ENCODE results near the gene PTH1R. TPM values are rescaled to one million over a fixed set of nuclear protein-coding genes. Genes with fewer than 3 reads are reported as not detected.

The PTH1R gene
- total RNA-seq, 1 experiment from 2014 or later: 0.32 TPM

GRCh38 chr3:46896386-46896785, 18.9 kb downstream of the PTH1R start:
- DNase-seq (ENCODE audit: low read depth, low spot score) (no peak), ATAC-seq (no peak)
- H2AFZ ChIP-seq (ENCODE audit: low read depth, low read length, poor library complexity, severe bottlenecking): no peak overlapping the region
- no peaks in the 10 kb centered on the region for H3K36me3 ChIP-seq (ENCODE audit: control insufficient read depth in 1 of 2, insufficient read depth in 2 of 2, low read length in 2 of 2)
- no peaks in the 10 kb centered on the region for H3K9me3 ChIP-seq (ENCODE audit: control insufficient read depth in 1 of 2, insufficient read depth in 1 of 2, low read depth in 1 of 2, low read length in 2 of 2)
- no TSS peak for BruUV-seq (replicated peaks)
- RAD21 ChIA-PET (ENCODE audit: low non-redundant PET in 1 of 2, low total read pairs in 2 of 2, uncharacterized antibody in 2 of 2, unreplicated experiment in 2 of 2): no interaction called here
- H3K9ac ChIP-seq (ENCODE audit: low read length): no peak overlapping the region
- no peak overlapping the region for H3K27ac ChIP-seq (ENCODE audit: low read depth, low read length)
- POLR2A ChIA-PET: no interaction called here
- TF ChIP-seq ATF3 (IDR thresholded peaks at IDR 0.05) (no peak), ELF1 (IDR thresholded peaks at IDR 0.05; ENCODE audit: borderline replicate concordance, low read depth) (no peak), FOSL1 (IDR thresholded peaks at IDR 0.05; ENCODE audit: low read depth) (no peak), TCF7L2 (IDR thresholded peaks at IDR 0.05; ENCODE audit: borderline replicate concordance, extremely low read depth, insufficient read depth, insufficient read length) (no peak), CEBPB (IDR thresholded peaks at IDR 0.05; ENCODE audit: low read depth) (no peak), SP1 (IDR thresholded peaks at IDR 0.05; ENCODE audit: low read depth) (no peak), SIN3A (IDR thresholded peaks at IDR 0.05; ENCODE audit: low read depth) (no peak), EGR1 (IDR thresholded peaks at IDR 0.05; ENCODE audit: low read depth) (no peak), YY1 (IDR thresholded peaks at IDR 0.05; ENCODE audit: extremely low read depth, insufficient replicate concordance, low read depth, low read length) (no peak), CTCF (IDR thresholded peaks at IDR 0.05 in 2 of 3, conservative IDR thresholded peaks at IDR 0.05 in 1 of 3; ENCODE audit: borderline replicate concordance in 1 of 3, insufficient read depth in 1 of 3, low read depth in 2 of 3, low read length in 2 of 3) (no peak), POLR2AphosphoS5 (IDR thresholded peaks at IDR 0.05; ENCODE audit: low read depth, low read length) (no peak), POLR2A (IDR thresholded peaks at IDR 0.05; ENCODE audit: borderline replicate concordance, extremely low read depth, insufficient read depth, insufficient read length) (no peak), SRF (IDR thresholded peaks at IDR 0.05; ENCODE audit: low read depth) (no peak), ZFX (IDR thresholded peaks at IDR 0.05) (no peak), CBX3 (IDR thresholded peaks at IDR 0.05; ENCODE audit: low read depth) (no peak), JUND (IDR thresholded peaks at IDR 0.05) (no peak), ZNF274 (IDR thresholded peaks at IDR 0.05; ENCODE audit: low read depth, low read length) (no peak), RAD21 (IDR thresholded peaks at IDR 0.05; ENCODE audit: low read depth) (no peak), EZH2phosphoT487 (IDR thresholded peaks at IDR 0.05; ENCODE audit: borderline replicate concordance) (no peak), EZH2 (IDR thresholded peaks at IDR 0.05) (no peak)
- H3K4me3 ChIP-seq (replicated peaks in 1 of 2; ENCODE audit: low read depth in 1 of 2, low read length in 2 of 2): no peak overlapping the region
- H3K4me1 ChIP-seq (ENCODE audit: control insufficient read depth in 1 of 2, insufficient read depth in 2 of 2, low read length in 2 of 2): peaks cover 0 to 13% of the 10 kb centered on the region in 2 experiments; a peak in 2 of 4 replicates
- CTCF ChIA-PET: interaction anchor here (0.7 to 2.0 kb wide), 4 partner anchors 13 to 466 kb away, joined by 3 to 7 read pairs (median 4); no protein-coding TSS in a partner anchor
- no peaks in the 10 kb centered on the region for H4K20me1 ChIP-seq (ENCODE audit: insufficient read depth)
- H3K79me2 ChIP-seq (ENCODE audit: insufficient read depth, low read length): no peaks in the 10 kb centered on the region
- no peak overlapping the region for H3K4me2 ChIP-seq (ENCODE audit: low read length)
- no peaks in the 10 kb centered on the region for H3K9me2 ChIP-seq (ENCODE audit: insufficient read depth)
- intact Hi-C loops (cut with micrococcal nuclease): loop anchor here (5.0 kb wide), 1 partner anchor 409 kb away; no protein-coding TSS in a partner anchor
- H3K27me3 ChIP-seq (ENCODE audit: insufficient read depth, low read length): no peaks in the 10 kb centered on the region

Data from HCT116 (cell line).